DOHH2 (cell line): ENCODE measurements around the gene RAB19.

Experiments used
- H3F3A ChIP-seq: fragments of 200-600 bp; sonication (generic), shearing (Covaris generic); 2 replicates; pipeline ENCODE4 v1.6.0; 2016; ENCODE audit warnings: antibody characterized with exemption, mild to moderate bottlenecking; ENCODE audit not compliant: control insufficient read depth, insufficient read depth
- H3K27ac ChIP-seq: fragments of 200-600 bp; sonication (generic); 2 replicates; pipeline ENCODE4 v1.5.1; 2014; ENCODE audit warnings: low read depth, mild to moderate bottlenecking, low read length, moderate library complexity
- H3K27me3 ChIP-seq: fragments of 200-600 bp; sonication (generic); 2 replicates; pipeline ENCODE4 v1.6.1; 2014; ENCODE audit warnings: mild to moderate bottlenecking, low read length, mixed read lengths; ENCODE audit not compliant: control insufficient read depth
- H3K36me3 ChIP-seq: fragments of 200-600 bp; sonication (generic); 2 replicates; pipeline ENCODE4 v1.6.1; 2014; ENCODE audit warnings: mild to moderate bottlenecking, low read length, moderate library complexity, mixed read lengths; ENCODE audit not compliant: control insufficient read depth
- H3K4me1 ChIP-seq: fragments of 200-600 bp; sonication (generic); 2 replicates; pipeline ENCODE4 v1.6.1; 2014; ENCODE audit warnings: mild to moderate bottlenecking, low read length, mixed read lengths; ENCODE audit not compliant: control insufficient read depth
- H3K4me2 ChIP-seq: fragments of 200-600 bp; sonication (generic); 2 replicates; pipeline ENCODE4 v1.6.0; 2014; ENCODE audit warnings: mild to moderate bottlenecking, low read length, moderate library complexity
- H3K4me3 ChIP-seq: fragments of 200-600 bp; sonication (generic); 2 replicates; pipeline ENCODE4 v1.5.1; 2014; ENCODE audit warnings: mild to moderate bottlenecking, low read length, mixed read lengths
- H3K79me2 ChIP-seq: fragments of 200-600 bp; sonication (generic); 2 replicates; pipeline ENCODE4 v1.6.1; 2014; ENCODE audit warnings: mild to moderate bottlenecking, low read length, mixed read lengths; ENCODE audit not compliant: control insufficient read depth
- H3K9me2 ChIP-seq: fragments of 200-600 bp; sonication (generic); replicated peaks from 2 replicates; pipeline ENCODE4 v1.6.1; 2014; ENCODE audit warnings: mild to moderate bottlenecking, low read length, mixed read lengths; ENCODE audit not compliant: control insufficient read depth
- H3K9me3 ChIP-seq: fragments of 200-600 bp; sonication (generic); 2 replicates; pipeline ENCODE4 v1.6.1; 2014; ENCODE audit warnings: antibody characterized with exemption, low read length, mixed read lengths; ENCODE audit not compliant: control insufficient read depth, insufficient read depth
- H4K20me1 ChIP-seq: fragments of 200-600 bp; sonication (generic); 2 replicates; pipeline ENCODE4 v1.6.0; 2014; ENCODE audit warnings: low read depth, mild to moderate bottlenecking, antibody characterized with exemption, low read length, moderate library complexity; ENCODE audit not compliant: control insufficient read depth, insufficient read depth
- CTCF ChIP-seq: fragments of 200-600 bp; sonication (generic); IDR thresholded peaks from one replicate; pipeline ENCODE4 v1.5.1; 2014; ENCODE audit warnings: antibody characterized with exemption, mild to moderate bottlenecking, low read depth, low read length; ENCODE audit not compliant: poor library complexity, severe bottlenecking
- EZH2phosphoT487 ChIP-seq: fragments of 200-600 bp; sonication (generic); IDR thresholded peaks from 2 replicates; pipeline ENCODE4 v1.6.1; 2017; ENCODE audit warnings: borderline replicate concordance, mild to moderate bottlenecking, antibody characterized with exemption, low read length, moderate library complexity, mixed read lengths

The RAB19 gene

GRCh38 chr7:140360697-140361229 is 43.1 kb upstream of the RAB19 start:
- TF ChIP-seq CTCF (no peak), EZH2phosphoT487 (no peak)
- Histone ChIP-seq H3K9me2 (no peaks in the 10 kb centered on the region), H4K20me1 (no peaks in the 10 kb centered on the region), H3K36me3 (no peaks in the 10 kb centered on the region), H3F3A (no peaks in the 10 kb centered on the region), H3K79me2 (no peaks in the 10 kb centered on the region), H3K9me3 (no peaks in the 10 kb centered on the region), H3K4me2 (no peak overlapping the region), H3K27me3 (no peaks in the 10 kb centered on the region), H3K4me1 (peaks cover 3% of the 10 kb centered on the region; the same call in 1 of the 2 replicates), H3K27ac (no peak overlapping the region), H3K4me3 (no peak overlapping the region)

- no peaks in the 10 kb centered on the region for H3K27me3 ChIP-seq
- H3K9me2 ChIP-seq, result no peaks in the 10 kb centered on the region
- H3K36me3 ChIP-seq, result no peaks in the 10 kb centered on the region
- no peak overlapping the region for H3K27ac ChIP-seq
- no peaks in the 10 kb centered on the region for H4K20me1 ChIP-seq
- no peak overlapping the region for H3K4me3 ChIP-seq
- no peaks in the 10 kb centered on the region for H3K9me3 ChIP-seq
- TF ChIP-seq CTCF, result no peak
- TF ChIP-seq EZH2phosphoT487, result no peak
- H3F3A ChIP-seq, result no peaks in the 10 kb centered on the region
- H3K4me2 ChIP-seq, result no peak overlapping the region
- H3K79me2 ChIP-seq, result no peaks in the 10 kb centered on the region
- no peaks in the 10 kb centered on the region for H3K4me1 ChIP-seq
These were observed 39.0 kb upstream of the RAB19 start for GRCh38 chr7:140364819-140365218.

DNA sequence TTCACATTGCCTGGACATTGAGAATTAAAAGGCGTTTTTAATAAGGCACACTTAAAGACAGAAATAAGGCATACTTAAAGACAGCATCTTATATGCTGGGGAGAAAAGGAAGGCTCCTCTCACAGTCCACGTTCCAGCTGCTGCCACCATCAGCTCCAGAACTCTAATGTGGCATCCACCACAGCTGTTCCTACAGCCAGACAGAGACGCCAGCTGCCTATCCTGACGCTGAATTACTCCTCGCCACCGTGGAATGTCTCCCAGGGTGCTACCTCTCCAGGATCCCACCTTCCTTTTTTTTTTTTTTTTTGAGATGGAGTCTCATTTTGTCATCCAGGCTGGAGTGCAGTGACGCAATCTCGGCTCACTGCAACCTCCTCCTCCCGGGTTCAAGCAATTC is 36.3 kb upstream of the RAB19 start:
- Histone ChIP-seq H3K4me1 (no peaks in the 10 kb centered on the region), H3K27ac (no peak overlapping the region), H3K4me3 (no peak overlapping the region), H3K9me2 (no peaks in the 10 kb centered on the region), H3K36me3 (no peaks in the 10 kb centered on the region), H3K9me3 (no peaks in the 10 kb centered on the region), H4K20me1 (no peaks in the 10 kb centered on the region), H3K27me3 (no peaks in the 10 kb centered on the region), H3K4me2 (no peak overlapping the region), H3F3A (no peaks in the 10 kb centered on the region), H3K79me2 (no peaks in the 10 kb centered on the region)
- TF ChIP-seq CTCF, result no peak
- TF ChIP-seq EZH2phosphoT487, result no peak

- Histone ChIP-seq H4K20me1 (no peaks in the 10 kb centered on the region), H3K27ac (no peak overlapping the region), H3F3A (no peaks in the 10 kb centered on the region), H3K36me3 (no peaks in the 10 kb centered on the region), H3K4me1 (no peaks in the 10 kb centered on the region), H3K79me2 (no peaks in the 10 kb centered on the region), H3K4me3 (no peak overlapping the region), H3K4me2 (no peak overlapping the region), H3K9me3 (no peaks in the 10 kb centered on the region), H3K9me2 (no peaks in the 10 kb centered on the region), H3K27me3 (no peaks in the 10 kb centered on the region)
- TF ChIP-seq EZH2phosphoT487, result no peak
- TF ChIP-seq CTCF, result no peak
These were observed 34.6 kb upstream of the RAB19 start for GRCh38 chr7:140369294-140369693.
